ENCODE data around the gene AJM1. TPM values are rescaled to one million over a fixed set of nuclear protein-coding genes. Genes with fewer than 3 reads are reported as not detected.
A peak's percentile ranks its signal among the peaks of the same experiment; 100 is the strongest.

AJM1 gene
- total RNA-seq, 2 donors from 2014 or later: 1.4 to 3.5 TPM

DNA sequence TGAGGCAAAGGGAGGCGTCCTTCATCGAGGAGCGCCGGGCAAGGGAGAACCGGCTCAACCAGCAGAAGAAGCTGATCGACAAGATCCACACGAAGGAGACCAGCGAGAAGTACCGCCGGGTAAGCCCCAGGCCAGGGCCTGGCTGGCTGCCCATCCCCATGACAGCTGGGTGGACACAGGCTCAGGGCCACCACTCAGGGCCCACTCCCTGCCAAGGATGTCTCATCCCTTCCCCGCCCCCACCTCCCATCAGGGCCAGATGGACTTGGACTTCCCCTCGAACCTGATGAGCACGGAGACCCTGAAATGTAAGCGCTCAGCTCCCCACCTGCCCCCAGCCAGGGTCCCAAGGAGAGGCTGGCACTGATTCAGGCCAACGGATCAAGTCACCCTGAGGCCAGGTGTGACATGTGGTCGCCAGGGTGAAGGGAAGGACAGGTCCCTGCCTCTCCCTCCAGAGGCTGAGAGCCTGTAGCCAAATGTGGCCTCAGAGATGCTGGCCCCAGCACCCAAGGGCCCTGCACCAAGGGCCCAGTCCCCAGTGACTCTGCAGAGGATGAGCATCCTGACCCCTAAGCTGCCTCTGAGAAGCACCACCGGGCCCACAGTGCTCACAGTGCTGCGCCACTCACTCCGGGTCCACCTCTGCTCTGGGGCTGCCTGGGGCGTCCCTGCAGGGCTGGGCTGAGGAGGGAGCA is 37.6 kb upstream of the AJM1 start:
- peaks cover 33% of the 10 kb centered on the region for H3K36me3 Mint-ChIP-seq (ENCODE audit: low read depth)
- Histone ChIP-seq H3K27me3 (ENCODE audit: control insufficient read depth, insufficient read depth, low read length, poor library complexity, severe bottlenecking) (no peaks in the 10 kb centered on the region), H3K36me3 (ENCODE audit: control insufficient read depth, insufficient read depth, low read length) (peaks cover 15% of the 10 kb centered on the region), H3K4me1 (ENCODE audit: control insufficient read depth, insufficient read depth, low read length) (peaks cover 2% of the 10 kb centered on the region), H3K27ac (ENCODE audit: low read depth, low read length) (no peak overlapping the region), H3K9me3 (ENCODE audit: control insufficient read depth, low read length) (no peaks in the 10 kb centered on the region), H3K9ac (ENCODE audit: extremely low read depth, low read length, poor library complexity, severe bottlenecking) (no peak overlapping the region), H3K4me3 (ENCODE audit: low read length) (no peak overlapping the region)
- peaks cover 12% of the 10 kb centered on the region for H3K4me1 Mint-ChIP-seq
- WGBS, 2 experiments (ENCODE audit: insufficient coverage in 1 of 2, insufficient read length in 1 of 2): 94% methylated on average over 9 to 20 of the region's 20 CpGs
- H3K4me3 Mint-ChIP-seq: no peak overlapping the region
- no peak overlapping the region for H3K27ac Mint-ChIP-seq
- H3K9me3 Mint-ChIP-seq: no peaks in the 10 kb centered on the region
- H3K27me3 Mint-ChIP-seq (ENCODE audit: insufficient read depth): peaks cover 19% of the 10 kb centered on the region
- no peak for TF ChIP-seq CTCF (conservative IDR thresholded peaks at IDR 0.05)
- DNase-seq: no peak

- H3K4me3 Mint-ChIP-seq: peak overlapping the region; percentile 30
- no peak overlapping the region for H3K4me3 ChIP-seq (ENCODE audit: low read length)
- no peaks in the 10 kb centered on the region for H3K9me3 ChIP-seq (ENCODE audit: control insufficient read depth, low read length)
- no peak for DNase-seq
- H3K36me3 ChIP-seq (ENCODE audit: control insufficient read depth, insufficient read depth, low read length): peaks cover 21% of the 10 kb centered on the region
- H3K36me3 Mint-ChIP-seq (ENCODE audit: low read depth): peaks cover 39% of the 10 kb centered on the region
- no peak overlapping the region for H3K27ac Mint-ChIP-seq
- peaks cover 5% of the 10 kb centered on the region for H3K4me1 ChIP-seq (ENCODE audit: control insufficient read depth, insufficient read depth, low read length)
- H3K9me3 Mint-ChIP-seq: no peaks in the 10 kb centered on the region
- no peaks in the 10 kb centered on the region for H3K27me3 ChIP-seq (ENCODE audit: control insufficient read depth, insufficient read depth, low read length, poor library complexity, severe bottlenecking)
- TF ChIP-seq CTCF (conservative IDR thresholded peaks at IDR 0.05): no peak
- H3K27ac ChIP-seq (ENCODE audit: low read depth, low read length): no peak overlapping the region
- H3K27me3 Mint-ChIP-seq (ENCODE audit: insufficient read depth): peaks cover 19% of the 10 kb centered on the region
- no peak overlapping the region for H3K9ac ChIP-seq (ENCODE audit: extremely low read depth, low read length, poor library complexity, severe bottlenecking)
- 89 to 96% methylated on average over 8 to 12 of the region's 12 CpGs for WGBS, 2 experiments (ENCODE audit: insufficient coverage in 1 of 2, insufficient read length in 1 of 2)
- peaks cover 17% of the 10 kb centered on the region for H3K4me1 Mint-ChIP-seq
Observed at GRCh38 chr9:136805207-136805740, 37.0 kb upstream of the AJM1 start.

- Mint-ChIP-seq H3K4me1 (peaks cover 20% of the 10 kb centered on the region), H3K27ac (no peak overlapping the region), H3K4me3 (peak overlapping the region; percentile 70), H3K36me3 (ENCODE audit: low read depth) (peaks cover 43% of the 10 kb centered on the region), H3K27me3 (ENCODE audit: insufficient read depth) (peaks cover 19% of the 10 kb centered on the region), H3K9me3 (no peaks in the 10 kb centered on the region)
- no peak for TF ChIP-seq CTCF (conservative IDR thresholded peaks at IDR 0.05)
- no peak overlapping the region for H3K9ac ChIP-seq (ENCODE audit: extremely low read depth, low read length, poor library complexity, severe bottlenecking)
- H3K36me3 ChIP-seq (ENCODE audit: control insufficient read depth, insufficient read depth, low read length): peaks cover 26% of the 10 kb centered on the region
- DNase-seq: no peak
- H3K27me3 ChIP-seq (ENCODE audit: control insufficient read depth, insufficient read depth, low read length, poor library complexity, severe bottlenecking): no peaks in the 10 kb centered on the region
- no peak overlapping the region for H3K4me3 ChIP-seq (ENCODE audit: low read length)
- WGBS, 2 experiments (ENCODE audit: insufficient coverage in 1 of 2, insufficient read length in 1 of 2): 94 to 100% methylated on average over 4 to 10 of the region's 10 CpGs
- H3K9me3 ChIP-seq (ENCODE audit: control insufficient read depth, low read length): no peaks in the 10 kb centered on the region
- H3K4me1 ChIP-seq (ENCODE audit: control insufficient read depth, insufficient read depth, low read length): peaks cover 5% of the 10 kb centered on the region
- no peak overlapping the region for H3K27ac ChIP-seq (ENCODE audit: low read depth, low read length)
Observed at GRCh38 chr9:136806067-136806466, 36.2 kb upstream of the AJM1 start.
